ENCODE data around the gene ETV5.
"Not testable (repeated sequence)": the region's sequence is repeated elsewhere in the genome, so short reads cannot be mapped to it uniquely, and the experiment has no call there.

ETV5 gene

DNA sequence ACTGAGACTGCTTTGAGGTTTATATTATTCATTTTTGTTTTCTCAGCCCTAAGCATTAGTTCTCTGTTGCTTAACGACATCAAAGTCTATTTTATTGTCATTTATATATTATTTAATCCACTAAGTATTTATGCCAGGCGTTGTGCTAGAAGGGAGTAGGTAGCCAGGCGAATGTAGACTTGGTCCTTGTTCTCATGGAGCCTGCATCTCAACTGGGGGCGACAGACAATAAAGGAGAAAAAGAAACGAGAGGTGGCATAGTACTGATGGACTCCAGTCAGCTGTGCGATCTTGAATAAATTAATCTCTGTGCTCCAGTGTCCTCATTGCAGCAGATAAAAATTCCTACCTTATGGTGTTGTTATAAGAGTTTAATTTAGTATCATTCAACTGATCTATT is 49.7 kb downstream of the ETV5 start:
- no peak for DNase-seq

DNA sequence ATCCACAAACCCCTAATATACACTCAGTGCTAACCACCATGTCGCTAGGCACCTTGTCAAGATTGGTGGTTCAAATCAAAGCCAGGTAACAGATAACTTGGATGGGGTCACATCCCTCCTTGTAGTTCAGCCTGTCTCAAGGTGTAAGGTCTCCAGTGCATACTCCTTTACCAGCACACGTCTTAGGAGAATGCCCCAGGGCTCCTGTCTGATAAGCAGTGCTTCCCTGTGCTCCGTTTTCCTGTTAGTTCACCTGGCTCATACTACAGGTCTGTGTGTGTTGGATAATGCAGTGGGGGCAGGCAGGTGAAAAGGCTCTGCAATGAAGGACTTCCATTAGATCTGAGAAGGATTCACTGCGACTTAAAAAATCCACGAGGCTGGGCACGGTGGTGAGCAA is 50.7 kb downstream of the ETV5 start:
- DNase-seq: no peak

DNA sequence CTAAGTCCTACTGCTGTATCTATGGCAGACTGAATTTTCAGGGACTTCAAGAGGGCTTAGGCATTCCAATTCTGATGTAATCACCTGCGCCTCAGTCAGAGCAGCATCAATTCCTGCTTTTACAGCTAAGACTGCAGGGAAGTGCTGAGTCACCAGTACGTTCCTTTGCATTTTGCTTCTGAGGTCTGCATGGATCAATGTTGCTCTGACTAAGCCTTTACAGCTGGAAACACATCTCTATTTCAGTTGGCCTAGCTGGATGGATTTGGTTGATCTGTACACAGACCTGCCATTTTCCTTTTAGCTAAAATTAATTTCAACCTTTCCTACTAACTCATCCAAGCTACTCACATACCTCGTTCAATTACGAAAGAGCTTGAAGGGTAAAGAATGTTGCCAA is 51.3 kb downstream of the ETV5 start:
- DNase-seq: peak; percentile 39

DNA sequence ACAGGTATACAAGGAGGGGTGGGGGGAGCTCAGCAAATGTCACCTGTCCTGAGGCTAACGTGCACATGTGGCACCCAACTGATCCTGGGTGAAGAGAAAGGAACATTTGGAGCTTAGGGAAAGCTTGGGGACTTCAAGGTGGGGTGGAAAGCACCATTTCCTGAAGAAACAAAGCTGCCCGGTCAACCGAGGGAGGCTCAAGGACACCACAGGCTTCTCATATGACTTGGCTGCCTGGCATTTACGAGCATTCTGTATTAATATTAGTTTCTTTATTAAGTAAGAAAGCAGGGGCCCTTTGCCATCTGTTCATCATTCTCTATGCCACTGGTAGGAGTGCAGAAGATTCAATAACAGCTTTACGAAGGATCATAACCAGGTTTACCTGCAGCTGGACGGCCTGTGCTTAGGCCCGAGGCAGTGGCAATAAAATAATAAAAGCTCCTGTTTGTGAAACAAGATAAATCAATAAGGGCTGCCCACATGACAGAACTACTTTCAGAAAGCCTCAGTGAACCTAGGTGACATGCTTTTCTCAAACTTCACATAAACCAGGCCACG is 54.0 kb downstream of the ETV5 start:
- no peak for DNase-seq

DNA sequence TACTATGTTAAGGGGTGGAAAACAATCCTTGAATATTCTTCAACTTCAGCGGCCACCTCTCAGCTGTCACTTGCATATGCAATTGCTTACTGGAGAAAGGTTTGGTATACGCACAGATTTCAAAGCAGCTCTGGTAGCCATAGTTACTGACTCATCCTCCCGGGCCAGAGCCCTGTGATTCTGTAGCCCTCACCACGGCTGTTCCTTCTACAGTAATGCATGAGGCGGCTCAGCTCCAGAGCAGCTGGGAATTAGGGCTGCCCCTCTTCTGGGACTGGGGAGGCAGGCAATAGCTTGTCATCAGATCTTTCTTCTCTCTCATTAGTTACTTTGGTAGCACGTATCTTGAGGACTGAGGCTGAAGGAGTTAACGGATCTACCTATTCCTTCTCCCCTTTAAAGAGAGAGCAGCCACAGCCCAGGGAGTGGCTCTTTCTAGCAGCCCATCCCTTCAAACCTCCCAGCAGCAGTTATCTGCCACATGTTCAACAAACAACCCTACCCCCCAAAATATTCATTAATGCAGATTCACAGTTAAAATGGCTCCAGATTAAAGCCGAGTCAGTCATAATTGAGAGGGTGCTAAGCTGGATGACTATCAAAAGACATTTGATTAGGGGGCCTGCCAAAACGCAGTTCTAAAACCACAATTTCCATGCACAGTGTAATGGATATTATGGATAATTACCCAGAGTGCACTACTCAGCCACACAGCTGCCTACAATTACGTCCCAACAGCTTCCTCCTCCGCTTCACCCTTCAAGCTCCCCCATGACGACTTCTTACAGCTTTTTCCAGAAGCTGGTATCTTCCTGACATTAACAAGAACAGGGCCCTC is 54.7 kb downstream of the ETV5 start:
- DNase-seq: peak; percentile 61

DNA sequence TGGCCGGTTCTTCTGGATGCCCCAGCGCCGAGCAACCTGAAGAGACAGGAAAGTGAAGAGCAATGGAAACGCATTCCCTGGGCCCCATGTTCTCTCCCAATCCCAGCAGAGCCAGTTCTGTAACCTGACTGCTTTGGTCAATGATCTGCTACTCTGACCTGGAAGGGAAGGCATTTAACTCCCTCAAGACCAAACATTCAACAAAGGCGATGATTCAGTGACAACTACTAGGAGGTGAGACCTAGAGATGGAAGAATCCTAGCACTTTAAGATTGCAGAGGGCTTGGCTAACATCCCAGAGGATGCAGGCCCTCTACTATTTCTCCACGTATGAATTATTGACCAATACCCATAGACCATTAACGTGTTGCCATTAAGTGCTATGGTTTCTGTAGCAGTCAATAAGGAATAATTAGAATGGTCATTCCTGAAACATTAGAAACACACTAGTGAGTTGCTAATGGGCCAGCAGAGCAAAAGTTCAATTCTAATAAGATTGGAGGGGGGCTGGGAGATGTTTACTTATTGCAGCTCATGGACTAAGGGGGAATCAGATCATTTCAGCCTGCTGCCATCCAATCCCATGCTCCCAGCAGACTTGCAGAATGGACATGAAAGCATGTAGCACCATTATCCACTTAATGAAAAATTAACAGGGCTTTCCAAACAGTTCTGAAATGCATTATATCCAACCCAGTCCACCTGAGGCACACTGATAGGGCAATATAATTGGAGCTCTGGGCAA is 56.6 kb downstream of the ETV5 start:
- peak; percentile 67 for DNase-seq

DNA sequence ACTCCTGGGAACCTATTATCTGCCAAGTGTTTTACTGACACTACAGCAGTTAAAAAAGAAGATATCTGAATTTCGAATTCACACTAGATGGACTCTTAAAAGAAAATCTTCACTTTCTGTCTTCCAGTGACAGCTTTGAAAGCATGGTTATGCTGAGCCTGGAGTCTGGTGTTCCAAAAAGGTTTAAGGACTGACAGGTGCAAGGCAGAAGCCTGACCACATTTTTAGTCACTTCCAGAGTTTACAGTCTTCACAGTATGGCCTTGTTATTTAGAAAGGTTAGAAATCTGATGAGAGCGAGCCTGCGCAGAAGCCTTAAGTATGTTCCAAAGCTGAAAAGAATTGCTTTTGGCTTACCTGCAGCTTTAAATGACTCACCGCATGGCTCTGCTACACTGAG is 59.9 kb downstream of the ETV5 start:
- no peak for DNase-seq

DNA sequence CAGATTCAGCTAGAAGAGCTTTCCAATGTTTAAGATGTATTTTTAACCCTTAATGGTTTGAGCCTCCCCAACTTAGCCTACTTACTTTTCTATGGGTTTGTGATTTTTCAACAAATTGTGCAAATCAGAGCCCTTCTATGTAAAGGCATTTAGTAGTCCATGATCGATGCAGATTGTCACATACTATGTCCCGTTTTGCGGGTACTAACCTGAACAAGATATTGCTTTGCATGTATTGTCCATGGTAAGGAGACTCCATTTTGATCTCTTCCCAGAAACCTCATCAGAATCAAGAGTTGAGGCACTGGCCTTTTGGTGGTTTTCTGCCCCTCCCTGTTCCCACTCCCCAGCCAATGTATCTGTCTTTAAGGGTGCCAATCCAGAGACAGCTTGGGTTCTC is 60.8 kb downstream of the ETV5 start:
- DNase-seq: no peak

DNA sequence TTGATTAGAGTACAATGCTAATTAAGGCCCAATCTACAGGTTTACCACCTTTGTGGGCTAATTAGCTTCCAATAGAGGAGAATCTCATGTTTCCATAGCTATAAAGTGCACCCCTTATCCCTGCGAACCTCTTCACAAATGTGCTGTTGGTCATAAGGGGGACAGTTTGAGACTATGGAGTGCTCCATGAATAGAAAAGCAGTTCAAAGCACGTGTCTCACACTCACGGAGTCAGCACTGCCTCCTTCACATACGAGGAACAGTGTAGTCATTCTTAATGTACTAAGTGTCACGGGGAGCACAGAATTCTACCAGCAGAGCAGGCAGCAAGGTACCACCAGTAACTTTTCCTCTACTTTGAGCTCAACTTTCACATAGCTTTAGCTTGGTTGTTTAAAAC is 62.1 kb downstream of the ETV5 start:
- no peak for DNase-seq

DNA sequence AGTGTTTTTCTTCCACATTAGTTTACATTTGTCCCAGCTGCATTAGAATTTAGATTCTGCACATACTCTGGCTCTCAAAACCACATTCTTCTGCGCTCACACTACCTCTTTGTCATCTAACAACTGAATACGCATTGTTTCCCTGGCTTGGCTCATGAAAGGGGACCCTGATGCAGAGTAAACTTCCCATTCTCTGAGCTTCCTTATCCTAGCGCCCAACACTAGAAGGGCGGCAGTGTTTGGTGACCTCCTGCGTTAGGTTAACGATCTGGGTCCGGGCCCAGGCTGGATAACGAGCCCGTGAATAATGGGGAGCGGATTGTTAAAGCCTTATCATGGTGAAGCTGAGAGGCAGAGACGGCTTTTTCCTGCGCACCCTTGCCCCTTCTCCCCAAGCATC is 63.9 kb downstream of the ETV5 start:
- DNase-seq: peak; percentile 89

DNA sequence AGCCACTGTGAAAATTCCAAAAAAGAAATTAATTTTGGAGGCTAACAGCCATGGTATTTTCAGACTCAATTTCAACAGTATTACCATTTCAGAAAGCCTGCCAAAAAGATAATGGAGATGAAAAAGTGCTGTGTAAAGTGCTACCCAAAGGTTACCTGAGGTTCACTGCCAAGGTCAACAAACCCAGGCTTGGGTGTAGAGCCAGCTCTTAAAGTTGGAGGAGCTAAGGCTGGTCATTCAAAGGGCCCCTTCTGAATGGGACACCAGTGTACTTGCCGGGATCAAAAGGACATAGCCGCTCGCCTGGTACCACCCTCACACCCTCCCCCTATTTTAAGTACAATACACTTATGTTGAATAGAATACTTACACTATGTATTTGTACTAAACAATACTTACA is 64.5 kb downstream of the ETV5 start:
- no peak for DNase-seq

DNA sequence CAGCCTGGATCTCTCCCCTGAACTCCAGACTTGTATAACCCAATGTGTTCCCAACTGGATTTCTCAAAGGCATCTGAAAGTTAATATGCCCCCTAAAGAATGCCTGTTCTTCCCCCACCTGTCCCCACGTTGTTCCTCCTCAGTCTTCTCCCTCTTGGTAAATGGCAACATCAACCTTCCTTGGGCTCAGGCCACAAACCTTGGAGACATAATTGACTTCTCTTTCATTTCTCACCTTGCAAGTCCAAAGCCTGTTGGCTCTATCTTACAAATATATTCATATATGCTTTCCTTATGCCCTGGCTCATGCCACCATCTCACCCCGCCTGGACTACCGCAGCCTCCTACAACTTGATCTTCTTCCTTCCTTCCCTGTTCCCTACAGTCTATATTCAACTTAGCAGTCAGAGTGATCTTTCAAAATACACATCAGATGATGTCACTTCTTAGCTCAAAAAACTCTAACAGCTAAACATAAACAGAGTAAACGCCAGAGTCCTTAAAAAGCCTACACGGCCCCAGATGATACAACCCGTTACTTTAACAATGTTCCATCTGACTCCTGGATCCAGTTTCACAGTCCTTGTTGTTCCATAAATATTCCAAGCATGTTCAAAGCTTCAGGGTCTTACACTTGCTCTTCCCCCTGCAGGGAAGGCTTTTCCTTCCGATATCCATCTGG is 66.2 kb downstream of the ETV5 start:
- DNase-seq: no peak

DNA sequence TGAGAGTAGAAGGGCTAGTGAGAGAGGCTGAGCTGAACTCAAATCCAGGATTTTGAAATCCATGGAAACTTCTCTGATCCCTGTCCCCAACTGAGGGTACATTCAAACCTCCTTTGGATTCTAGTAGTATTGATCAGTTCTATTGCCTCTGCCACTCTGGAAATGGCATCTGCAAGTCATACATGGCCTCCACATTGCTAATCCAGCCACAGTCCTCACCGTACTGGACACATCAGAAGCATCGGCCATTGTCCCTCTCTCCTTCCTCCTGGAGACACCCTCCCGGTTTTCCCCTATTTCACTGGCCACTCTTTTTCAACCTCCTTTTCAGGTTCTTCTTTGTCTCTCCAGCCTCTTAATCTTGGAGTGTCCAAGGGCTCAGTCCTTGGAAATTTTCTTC is 66.9 kb downstream of the ETV5 start:
- no peak for DNase-seq

DNA sequence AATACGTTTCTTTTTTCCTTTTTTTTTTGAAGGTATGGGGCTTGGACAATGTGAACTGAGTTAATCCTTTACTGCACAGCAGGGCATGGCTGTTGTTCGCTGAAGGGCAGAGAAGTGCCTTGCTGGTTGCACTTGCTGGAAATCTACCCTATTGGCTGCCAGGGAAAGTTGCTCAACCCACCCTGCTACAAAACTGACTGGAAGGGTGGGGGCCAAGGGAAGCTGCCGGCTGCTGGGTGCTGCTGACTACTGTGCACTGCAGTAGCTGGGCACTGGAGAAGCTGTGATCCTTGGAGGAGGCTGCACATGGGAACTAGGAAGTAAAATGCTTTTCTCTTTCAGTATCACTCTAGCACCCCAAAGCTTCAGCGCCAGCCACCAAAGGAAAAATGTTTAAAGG is 70.5 kb downstream of the ETV5 start:
- DNase-seq: no peak

DNA sequence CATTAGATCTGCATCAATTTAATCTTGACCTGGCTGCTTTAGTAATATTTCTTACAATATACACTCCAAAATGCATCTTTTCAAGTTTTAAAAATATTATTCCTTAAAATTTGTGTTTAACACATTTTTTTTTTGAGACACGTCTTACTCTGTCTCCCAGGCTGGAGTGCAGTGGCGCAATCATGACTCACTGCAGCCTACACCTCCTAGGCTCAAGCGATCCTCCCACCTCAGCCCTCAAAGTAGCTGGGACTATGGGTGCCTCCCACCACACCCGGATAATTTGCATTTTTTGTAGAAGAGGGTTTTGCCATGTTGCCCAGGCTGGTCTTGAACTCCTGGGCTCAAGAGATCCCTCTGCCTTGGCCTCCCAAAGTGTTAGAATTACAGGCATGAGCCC is 73.6 kb downstream of the ETV5 start:
- DNase-seq: no peak

DNA sequence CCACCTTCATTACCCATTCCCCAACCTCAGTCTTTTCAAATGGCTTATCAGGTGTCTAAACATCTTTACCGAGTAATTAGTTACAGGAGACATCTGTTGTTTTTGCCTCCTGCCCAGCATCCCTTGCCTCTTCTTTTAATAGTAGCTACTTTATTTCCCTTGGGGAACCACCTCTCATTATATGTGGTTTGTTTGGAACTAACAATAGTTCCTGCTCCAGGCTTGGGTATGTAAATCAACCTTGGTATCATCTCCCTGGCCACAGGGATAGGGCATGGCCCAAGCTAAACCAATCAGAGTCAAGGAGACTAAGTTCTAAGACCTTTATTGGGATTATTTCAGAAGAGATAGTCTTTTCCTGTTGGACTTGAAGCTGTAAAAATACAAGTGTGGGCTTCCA is 76.6 kb downstream of the ETV5 start:
- DNase-seq: no peak

DNA sequence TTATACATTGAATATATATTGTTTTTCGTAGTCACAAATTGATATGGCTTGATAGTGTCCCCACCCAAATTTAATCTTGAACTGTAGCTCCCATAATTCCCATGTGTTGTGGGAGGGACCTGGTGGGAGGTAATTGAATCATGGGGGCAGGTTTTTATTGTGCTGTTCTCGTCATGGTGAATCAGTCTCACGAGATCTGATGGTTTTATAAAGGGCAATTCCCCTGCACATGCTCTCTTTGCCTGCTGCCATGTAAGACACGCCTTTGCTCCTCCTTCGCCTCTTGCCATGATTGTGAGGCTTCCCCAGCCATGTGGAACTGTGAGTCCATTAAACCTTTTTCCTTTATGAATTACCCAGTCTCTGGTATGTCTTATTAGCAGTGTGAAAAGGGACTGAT is 82.9 kb downstream of the ETV5 start:
- DNase-seq: not testable (repeated sequence)

DNA sequence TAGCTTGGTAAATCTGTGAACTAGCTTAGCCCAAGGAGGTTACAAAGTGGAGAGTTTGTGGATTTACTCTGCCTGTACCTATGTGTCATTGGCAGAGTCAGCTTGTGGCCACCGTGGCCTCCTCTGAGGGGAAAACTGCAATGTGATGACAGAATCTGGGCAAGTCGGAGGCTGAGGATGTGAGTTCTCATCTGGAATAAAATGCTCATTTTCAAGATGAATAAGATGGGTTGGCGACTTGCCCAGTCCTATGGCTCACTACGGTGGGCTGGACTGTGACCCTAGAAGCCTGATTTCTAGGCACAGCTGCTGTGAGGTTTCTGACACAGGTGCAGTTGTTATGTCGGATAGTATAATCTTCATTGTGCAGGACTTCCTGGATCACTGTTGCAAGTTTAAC is 83.7 kb downstream of the ETV5 start:
- DNase-seq: no peak

DNA sequence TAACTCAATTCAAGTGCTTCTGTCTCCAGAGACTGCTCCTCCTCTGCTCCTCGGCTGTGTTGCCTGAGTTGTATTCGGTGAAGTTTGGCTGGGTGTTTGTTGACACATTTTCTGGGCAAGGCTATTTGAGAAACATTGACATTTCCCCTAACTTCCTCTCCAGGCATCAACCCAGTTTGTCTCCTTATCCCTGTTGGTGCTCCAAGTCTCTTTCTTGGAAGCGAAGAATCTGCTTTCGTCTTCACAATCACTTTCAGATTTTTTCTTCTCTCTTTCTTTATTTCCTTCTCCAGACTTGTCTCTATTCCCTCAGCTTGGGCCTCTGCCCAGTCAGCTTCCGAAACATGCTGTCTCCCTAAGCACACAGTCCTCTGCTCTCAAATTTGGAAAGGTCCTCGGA is 84.7 kb downstream of the ETV5 start:
- DNase-seq: peak; percentile 41

DNA sequence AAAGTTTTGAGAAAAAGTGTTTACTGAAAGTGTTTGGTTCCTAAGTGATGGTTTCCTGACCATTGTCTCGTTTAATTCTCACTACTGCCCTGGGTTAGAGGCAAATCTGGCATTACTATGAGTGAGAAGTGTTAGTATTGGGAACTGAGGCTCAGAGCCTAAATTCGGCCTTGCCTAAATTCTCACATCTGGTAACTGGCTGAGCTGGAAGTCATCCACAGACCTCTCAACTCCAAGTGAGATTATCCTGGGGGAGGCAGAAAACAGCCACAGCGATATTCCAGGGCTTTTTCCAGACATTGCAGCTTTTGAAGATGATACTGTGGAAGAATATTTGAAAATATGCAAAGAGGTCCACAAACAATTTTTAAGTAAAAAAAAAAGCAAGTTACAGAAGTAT is 86.0 kb downstream of the ETV5 start:
- DNase-seq: no peak

DNA sequence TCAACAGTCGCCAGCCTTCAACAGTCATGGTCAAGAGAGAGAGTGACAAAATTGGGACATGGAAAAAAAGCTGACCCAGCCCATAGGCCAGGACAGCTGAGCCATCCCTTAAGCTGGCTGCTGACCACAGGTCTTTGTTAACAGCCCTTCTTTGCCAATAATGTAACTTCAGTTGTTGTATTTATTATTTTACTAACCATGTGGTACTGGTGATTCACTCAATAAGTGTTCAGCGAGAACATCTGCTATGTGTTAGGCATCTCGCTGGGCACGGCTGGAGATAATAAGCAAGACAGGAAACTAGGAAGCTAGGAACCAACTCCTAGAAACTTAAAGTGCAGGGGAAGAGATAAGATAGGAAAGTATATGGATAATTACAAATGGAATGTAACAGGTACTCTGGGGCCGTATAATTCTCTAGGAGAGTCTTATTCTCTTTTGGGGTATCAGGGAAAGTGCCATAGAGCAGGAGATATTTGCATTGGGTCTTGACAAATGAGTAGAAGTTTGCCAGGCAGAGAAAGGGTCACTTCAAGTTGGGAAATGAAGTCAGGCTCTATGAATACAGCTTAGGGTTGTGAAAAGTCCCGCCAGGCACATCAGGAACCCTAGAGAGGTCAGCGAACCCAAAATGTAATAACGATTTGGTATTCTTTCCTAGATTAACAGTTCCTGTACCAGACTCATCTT is 87.1 kb downstream of the ETV5 start:
- DNase-seq: peak; percentile 64

DNA sequence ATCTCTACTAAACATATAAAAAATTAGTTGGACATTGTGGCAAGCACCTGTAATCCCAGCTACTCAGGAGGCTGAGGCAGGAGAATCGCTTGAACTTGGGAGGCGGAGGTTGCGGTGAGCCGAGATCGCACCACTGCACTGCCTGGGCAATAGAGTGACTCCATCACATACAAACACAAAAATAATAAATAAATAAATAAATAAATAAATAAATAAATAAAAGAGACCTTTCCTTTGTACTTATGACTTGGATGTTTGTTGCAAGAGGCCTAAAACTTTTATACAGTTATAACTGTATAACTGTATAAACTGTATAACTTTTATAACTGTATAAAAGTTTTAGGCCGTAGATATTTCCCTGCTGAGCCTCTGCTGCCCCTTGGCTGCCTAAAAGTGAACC is 87.6 kb downstream of the ETV5 start:
- not testable (repeated sequence) for DNase-seq

DNA sequence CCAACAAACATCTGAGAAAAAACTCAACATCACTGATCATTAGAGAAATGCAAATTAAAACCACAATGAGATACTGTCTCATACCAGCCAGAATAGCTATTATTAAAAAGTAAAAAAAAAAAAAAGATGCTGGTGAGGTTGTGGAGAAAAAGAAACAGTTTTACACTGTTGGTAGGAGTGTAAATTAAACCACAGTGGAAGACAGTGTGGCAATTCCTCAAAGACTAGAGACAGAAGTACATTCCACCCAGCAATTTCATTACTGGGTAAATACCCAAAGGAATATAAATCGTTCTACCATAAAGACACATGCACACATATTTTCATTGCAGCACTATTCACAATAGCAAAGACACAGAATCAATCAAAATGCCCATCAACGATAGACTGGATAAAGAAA is 89.6 kb downstream of the ETV5 start:
- not testable (repeated sequence) for DNase-seq
